Kidney epithelial cell (primary cell): Measurements from ENCODE around the gene MKNK2. TPM values are rescaled to one million over a fixed set of nuclear protein-coding genes. Genes with fewer than 3 reads are reported as not detected.
"Not testable (repeated sequence)": the region's sequence is repeated elsewhere in the genome, so short reads cannot be mapped to it uniquely, and the experiment has no call there.

ENCODE experiments used
- DNase-seq: peaks from one replicate; pipeline ENCODE4 v3.0.0-alpha.2; 2010; ENCODE audit warnings: low read depth
- H3K27me3 ChIP-seq: 2 replicates; pipeline ENCODE4 v1.6.0; 2011; ENCODE audit warnings: low read length; ENCODE audit not compliant: control insufficient read depth, insufficient read depth
- H3K36me3 ChIP-seq: 2 replicates; pipeline ENCODE4 v1.5.1; 2011; ENCODE audit warnings: low read length; ENCODE audit not compliant: control insufficient read depth, insufficient read depth
- H3K4me3 ChIP-seq: 2 replicates; pipeline ENCODE4 v1.5.1; 2011; ENCODE audit warnings: low read depth, mild to moderate bottlenecking, control low read depth, low read length
- total RNA-seq: library from RNA; depleted of rRNA; stranded (reverse); fragments of >200 nt; gene quantifications from 2 replicates; pipeline ENCODE4 v1.2.3, GENCODE V29; 2015
- TF ChIP-seq, protein P1 (sequence below): IDR thresholded peaks from 2 replicates; pipeline ENCODE4 v1.5.1; 2011; ENCODE audit warnings: mild to moderate bottlenecking, moderate library complexity, low read length, control low read depth, inconsistent platforms; ENCODE audit not compliant: insufficient read depth, poor library complexity, severe bottlenecking

Gene MKNK2
- total RNA-seq, 1 donor from 2014 or later, result 253 TPM

DNA sequence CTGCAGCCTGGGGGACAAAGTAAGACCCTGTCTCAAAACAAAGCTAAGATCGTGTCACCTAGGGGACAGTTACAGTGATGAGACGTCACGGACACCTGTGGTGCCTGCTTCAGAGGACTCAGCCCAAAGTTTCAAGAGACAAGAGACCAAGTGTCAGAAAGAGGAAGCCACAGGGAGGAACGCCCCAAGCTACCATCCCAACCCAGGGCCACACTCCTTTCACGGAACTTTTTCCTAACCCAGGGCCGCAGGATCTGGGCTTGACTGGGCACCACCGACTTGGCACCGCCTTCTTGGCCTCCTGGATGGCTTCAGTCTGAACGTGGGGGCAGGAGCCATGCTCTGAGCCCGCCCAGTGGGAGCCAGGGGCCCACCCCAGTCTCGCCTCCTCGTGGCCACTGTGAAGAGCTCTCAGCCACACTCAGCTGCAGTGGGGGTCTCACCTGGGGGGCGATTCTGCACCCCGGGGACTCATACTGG is 36.6 kb upstream of the MKNK2 start:
- DNase-seq, result no peak
- TF ChIP-seq, protein P1, sequence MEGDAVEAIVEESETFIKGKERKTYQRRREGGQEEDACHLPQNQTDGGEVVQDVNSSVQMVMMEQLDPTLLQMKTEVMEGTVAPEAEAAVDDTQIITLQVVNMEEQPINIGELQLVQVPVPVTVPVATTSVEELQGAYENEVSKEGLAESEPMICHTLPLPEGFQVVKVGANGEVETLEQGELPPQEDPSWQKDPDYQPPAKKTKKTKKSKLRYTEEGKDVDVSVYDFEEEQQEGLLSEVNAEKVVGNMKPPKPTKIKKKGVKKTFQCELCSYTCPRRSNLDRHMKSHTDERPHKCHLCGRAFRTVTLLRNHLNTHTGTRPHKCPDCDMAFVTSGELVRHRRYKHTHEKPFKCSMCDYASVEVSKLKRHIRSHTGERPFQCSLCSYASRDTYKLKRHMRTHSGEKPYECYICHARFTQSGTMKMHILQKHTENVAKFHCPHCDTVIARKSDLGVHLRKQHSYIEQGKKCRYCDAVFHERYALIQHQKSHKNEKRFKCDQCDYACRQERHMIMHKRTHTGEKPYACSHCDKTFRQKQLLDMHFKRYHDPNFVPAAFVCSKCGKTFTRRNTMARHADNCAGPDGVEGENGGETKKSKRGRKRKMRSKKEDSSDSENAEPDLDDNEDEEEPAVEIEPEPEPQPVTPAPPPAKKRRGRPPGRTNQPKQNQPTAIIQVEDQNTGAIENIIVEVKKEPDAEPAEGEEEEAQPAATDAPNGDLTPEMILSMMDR, result no peak
- Histone ChIP-seq H3K27me3 (no peaks in the 10 kb centered on the region), H3K4me3 (no peak overlapping the region), H3K36me3 (no peaks in the 10 kb centered on the region)

DNA sequence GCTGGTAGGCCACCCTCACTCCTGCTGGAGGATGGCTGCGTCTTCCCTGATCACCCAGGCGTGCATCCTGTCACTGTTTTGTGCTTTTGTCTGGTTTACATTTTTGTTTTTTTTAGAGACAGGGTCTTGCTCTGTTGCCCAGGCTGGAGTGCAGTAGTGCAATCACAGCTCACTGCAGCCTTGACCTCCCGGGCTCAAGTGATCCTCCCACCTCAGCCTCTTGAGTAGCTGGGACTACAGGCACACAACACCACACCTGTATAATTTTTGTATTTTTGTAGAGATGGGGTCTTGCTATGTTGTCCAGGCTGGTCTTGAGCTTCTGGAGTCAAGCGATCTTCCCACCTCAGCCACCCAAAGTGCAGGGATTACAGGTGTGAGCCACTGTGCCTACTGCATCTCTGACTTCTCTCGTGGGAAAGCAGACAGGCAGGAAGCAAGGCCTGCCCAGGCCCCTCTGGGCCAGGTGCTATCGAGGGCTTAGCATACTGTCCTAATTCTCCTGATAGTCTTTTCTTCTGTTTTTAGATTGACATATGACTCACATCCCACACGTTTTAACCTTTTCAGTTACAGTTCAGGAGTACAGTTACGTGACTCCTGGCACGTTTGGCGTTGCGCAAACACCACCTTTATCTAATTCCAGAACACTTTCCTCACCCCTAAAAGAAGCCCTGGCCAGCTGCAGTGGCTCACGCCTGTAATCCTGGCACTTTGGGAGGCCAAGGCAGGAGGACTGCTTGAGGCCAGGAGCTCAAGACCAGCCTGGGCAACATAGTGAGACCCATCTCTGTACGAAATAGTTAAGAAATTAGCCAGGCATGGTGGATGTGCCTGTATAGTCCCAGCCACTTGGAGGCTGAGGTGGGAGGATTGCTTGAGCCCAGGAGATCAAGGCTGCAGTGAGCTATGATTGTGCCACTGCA is 35.9 kb upstream of the MKNK2 start:
- H3K27me3 ChIP-seq, H3K4me3 ChIP-seq, H3K36me3 ChIP-seq: not testable (repeated sequence)
- peak; percentile 42 for DNase-seq

DNA sequence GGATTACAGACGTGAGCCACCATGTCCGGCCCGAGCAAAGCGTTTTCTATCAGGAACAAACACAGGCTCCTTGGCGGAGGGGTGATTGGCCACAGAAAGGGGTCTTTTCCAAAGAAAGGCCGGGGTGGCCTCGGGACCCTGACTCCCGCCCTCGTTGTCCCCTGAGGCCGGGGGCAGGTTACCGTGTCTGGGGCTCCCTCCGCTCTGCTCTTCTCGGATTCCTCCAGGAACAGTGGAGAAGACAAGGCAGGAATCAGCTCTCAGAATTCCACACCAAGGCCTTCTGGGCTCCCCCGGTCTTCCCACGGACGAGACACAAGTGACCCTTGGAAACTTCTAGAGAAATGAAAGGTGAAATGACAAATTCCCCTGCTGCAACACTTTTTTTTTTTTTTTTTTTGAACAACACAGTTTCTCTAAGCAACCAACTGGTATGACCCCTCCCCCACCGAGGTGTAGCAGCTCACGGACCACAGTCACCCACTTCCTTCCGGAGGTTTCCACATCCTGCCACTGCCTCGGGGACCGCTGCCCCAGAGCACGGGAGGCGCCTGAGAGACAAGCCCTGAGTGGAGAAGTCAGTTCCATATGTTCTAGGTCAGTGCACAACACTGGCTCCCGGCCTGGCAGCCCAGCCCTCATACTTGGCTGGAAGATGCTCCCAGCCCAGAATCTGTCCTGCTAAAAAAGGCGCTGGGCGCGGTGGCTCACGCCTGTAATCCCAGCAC is 34.1 kb upstream of the MKNK2 start:
- H3K4me3 ChIP-seq, result no peak overlapping the region
- H3K27me3 ChIP-seq, result no peaks in the 10 kb centered on the region
- peaks cover 2% of the 10 kb centered on the region for H3K36me3 ChIP-seq
- TF ChIP-seq, protein P1, result no peak
- no peak for DNase-seq

DNA sequence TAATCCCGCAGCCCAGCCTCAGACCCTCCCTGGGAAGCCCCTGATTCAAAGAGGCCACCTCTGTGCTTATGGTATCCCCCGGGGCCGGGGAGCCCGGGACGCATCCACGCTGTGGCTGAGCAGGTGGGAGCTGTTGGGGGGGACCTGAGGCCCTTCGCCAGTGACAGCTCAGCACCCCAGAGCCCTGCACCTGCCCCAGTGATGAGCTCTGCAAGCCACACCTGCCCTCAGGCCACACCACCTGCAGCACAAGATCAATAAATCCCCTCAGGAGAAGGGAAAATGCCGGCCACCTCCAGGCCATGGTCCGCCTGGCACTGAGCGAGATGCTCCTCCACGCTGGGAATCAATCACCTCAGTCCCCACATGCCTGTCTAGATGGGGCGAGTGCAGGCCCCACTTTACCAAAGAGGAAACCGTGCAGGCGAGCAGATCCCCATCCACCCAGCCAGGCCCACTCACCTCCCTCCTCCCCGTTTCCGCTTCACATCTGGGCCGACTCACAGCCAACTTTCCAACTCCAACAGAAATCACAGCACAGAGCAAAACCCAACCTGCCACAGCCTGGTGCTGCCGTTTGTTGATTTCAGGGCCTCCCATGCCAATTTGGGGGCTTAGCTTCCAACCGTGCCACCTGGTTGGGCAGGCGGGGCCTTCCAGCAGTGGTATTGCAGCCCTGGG is 32.3 kb upstream of the MKNK2 start:
- no peak overlapping the region for H3K4me3 ChIP-seq
- no peak for DNase-seq
- TF ChIP-seq, protein P1, result no peak
- no peaks in the 10 kb centered on the region for H3K27me3 ChIP-seq
- peaks cover 4% of the 10 kb centered on the region for H3K36me3 ChIP-seq

DNA sequence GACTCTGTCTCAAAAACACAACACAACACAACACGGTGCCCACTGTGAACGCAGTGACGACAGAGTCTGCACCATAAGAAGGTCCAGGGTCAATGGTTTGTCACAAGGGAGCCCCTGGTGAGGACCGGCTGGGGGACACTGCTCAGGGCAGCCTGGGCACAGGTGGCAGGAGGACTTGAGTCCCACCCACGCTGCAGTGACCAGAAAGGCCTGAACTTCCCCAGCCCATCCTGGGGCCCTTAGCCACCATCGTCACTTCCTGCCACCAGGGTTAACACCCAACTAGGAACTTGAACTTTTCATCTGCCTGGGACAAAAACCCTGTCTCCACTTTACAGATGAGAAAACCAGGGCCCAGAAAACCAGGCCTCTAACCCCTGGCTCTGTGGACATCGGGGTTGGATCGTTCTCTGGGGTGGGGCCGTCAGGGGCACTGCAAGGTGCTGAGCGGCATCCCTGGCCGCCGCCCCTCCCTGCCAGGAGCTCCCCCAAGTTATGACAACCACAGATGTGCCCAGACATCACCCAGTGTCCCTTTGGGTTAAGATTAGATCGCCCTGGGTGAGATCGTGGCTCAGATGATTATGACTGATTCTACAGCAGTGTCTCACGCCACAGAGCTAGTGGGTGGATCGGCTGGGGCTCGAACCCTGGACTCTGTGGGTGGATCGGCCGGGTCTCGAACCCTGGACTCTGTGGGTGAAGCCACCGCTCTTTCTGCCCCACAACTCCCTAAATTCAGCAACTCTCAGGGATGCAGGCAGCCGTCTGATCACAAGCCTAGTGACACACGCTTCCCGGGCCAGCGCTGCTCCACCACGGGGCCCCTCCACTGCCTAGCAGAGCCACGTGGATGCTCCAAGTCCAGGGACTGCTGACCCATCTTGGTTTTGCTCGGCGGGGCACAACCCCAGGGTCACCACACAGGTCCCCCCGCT is 31.1 kb upstream of the MKNK2 start:
- TF ChIP-seq, protein P1, result no peak
- Histone ChIP-seq H3K4me3 (no peak overlapping the region), H3K27me3 (no peaks in the 10 kb centered on the region), H3K36me3 (peaks cover 4% of the 10 kb centered on the region)
- no peak for DNase-seq
